NCI-H446 treated with DMSO at 0.1 percent for 48 hours (cell line): ENCODE results near the gene SERP2.

Experiments used
- DNase-seq: peaks from one replicate; lab custom pipeline; 2025; lab: John Stamatoyannopoulos, UW

Gene SERP2

GRCh38 chr13:44435142-44435918 lies 61.7 kb downstream of the SERP2 start:
- DNase-seq = peak; percentile 98

GRCh38 chr13:44435919-44436510 lies 62.4 kb downstream of the SERP2 start:
- DNase-seq = no peak

GRCh38 chr13:44436589-44437337 lies 63.1 kb downstream of the SERP2 start:
- peak; percentile 95 for DNase-seq

DNA sequence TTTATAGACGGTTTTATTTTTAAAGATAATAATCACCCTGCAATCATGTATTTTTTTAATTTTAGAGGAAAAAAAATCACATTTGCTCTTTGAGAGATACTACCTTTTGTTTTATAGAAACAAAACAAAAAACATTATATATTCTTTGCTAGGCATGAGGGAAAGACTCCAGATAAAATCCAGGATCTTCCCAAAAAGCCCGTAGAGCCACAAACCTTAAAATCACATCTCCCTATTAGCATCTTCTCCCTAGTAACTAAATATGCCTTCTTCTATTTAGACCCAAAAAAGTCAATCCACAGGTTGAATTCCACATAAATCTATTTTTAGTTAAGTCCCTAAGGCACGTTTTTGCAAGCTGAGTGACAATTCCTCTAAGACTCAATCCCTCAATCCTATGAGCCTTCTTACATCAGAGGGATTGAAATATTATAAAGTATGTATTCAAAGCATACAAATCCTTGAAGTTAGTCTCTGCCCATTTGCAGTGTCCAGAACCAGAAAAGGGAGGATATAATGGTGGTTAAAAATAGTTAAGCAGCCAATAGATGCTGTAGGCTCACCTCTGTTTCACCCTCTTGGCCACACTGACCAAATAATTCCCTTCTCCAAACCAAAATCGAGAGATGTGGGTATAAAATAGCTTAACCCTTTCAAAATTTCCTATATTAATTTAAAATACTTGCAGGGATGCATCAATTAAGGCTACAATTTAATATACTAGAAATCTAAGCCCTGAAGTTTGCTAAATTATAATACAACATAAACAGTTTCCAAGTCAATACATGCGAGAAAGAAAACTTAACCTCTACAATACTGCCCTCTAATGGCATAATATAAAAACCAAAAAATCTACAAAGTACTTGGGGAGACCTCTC lies 64.0 kb downstream of the SERP2 start:
- DNase-seq = peak; percentile 44

DNA sequence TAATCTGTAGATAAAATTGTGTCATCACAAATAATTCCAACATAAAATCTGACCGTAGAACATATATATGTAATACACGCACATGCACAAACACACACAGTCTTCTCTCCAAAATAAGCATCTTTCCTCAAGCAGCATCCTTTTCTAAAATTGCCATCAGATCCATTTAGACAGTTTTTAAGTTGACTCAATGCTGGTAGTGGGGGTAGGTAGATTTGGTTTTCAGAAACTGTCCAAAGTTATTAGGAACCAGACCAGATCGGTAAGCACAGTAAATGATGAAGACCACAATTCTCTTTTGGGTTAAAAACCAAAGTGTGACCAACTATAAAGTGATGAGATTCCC lies 64.6 kb downstream of the SERP2 start:
- no peak for DNase-seq

DNA sequence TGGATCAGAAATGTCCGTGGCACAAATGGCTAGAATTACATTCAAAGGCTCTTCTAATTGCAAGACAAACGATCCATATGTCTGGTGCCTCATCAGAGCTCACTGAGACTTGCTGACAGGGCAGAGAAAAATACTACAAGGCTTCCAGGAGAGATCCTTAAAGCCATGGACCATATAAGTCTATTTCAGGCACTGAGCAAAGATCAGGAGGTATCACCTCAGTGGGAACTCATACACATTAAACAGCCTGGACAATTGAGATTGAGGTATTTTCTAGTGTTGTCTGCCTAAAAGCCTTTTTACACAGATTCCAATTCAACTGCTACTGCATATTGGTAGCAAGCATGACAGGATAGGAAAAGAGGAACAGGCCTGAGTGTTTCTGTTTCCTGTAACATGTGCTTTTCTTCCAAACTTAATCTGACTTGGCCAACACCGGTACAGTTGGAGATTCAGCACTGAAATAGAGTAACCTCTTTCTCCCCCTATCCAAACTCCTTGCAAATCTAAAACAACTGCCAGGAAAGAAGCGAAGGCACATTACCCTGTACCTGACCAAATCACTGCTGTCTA lies 65.9 kb downstream of the SERP2 start:
- no peak for DNase-seq

- no peak for DNase-seq
Measured at GRCh38 chr13:44440046-44440608, 66.5 kb downstream of the SERP2 start.
